ENCODE data around the gene ANKS1B.

DNA sequence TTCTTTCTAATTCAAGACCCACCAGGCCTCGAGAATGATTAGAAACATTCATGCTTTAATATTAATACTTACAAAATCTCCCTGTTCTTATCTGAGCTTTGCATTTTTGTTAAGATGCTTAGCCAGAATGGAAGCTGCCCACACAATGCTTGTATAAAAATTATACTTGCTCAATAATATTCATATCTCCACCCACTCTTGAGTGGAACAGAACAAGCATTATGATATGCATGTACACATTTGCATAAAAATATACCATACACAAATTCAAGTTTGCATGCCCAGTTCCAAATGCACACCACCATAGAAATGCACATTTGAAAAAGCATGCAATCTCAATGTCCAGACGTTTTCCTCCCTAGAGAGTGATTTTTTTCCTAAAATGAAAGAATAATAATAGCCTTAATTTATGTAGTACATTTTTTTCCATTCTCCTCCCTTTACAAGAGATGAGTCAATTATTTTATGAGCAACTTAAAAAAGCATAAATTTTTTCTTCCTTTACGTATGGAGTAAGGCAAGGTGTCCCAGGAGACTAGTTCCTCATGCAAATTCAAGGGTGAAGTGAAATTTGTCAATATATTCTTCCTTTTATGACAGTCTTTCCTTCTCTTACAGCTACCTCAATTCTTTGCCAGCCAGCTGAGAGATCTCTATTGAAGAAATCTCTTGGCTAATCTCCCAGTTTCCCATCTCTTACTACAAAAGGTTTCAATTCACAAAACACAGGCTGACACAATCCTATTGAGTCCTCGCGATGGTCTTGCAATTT is 650.3 kb downstream of the ANKS1B start:
- TF ChIP-seq, protein P1, sequence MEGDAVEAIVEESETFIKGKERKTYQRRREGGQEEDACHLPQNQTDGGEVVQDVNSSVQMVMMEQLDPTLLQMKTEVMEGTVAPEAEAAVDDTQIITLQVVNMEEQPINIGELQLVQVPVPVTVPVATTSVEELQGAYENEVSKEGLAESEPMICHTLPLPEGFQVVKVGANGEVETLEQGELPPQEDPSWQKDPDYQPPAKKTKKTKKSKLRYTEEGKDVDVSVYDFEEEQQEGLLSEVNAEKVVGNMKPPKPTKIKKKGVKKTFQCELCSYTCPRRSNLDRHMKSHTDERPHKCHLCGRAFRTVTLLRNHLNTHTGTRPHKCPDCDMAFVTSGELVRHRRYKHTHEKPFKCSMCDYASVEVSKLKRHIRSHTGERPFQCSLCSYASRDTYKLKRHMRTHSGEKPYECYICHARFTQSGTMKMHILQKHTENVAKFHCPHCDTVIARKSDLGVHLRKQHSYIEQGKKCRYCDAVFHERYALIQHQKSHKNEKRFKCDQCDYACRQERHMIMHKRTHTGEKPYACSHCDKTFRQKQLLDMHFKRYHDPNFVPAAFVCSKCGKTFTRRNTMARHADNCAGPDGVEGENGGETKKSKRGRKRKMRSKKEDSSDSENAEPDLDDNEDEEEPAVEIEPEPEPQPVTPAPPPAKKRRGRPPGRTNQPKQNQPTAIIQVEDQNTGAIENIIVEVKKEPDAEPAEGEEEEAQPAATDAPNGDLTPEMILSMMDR (IDR thresholded peaks at IDR 0.05) = no peak
- TF ChIP-seq POLR2A (IDR thresholded peaks at IDR 0.05) = no peak

All from suprapubic skin (tissue), 3 donors.